Measurements from ENCODE around the gene KIAA0930.
"Not testable (repeated sequence)": the region's sequence is repeated elsewhere in the genome, so short reads cannot be mapped to it uniquely, and the experiment has no call there.

KIAA0930 gene

GRCh38 chr22:45240810-45241631 is at the start of gene KIAA0930:
TSS of gene KIAA0930 (minus strand) at chr22:45240894. CDS start at chr22:45240703, 191 bp downstream.
- DNase-seq: peak; percentile 75 to 81

GRCh38 chr22:45286854-45287551 is 46.3 kb upstream of the KIAA0930 start:
- no peak for DNase-seq

GRCh38 chr22:45285263-45286058 is 44.8 kb upstream of the KIAA0930 start:
- no peak for DNase-seq

GRCh38 chr22:45284705-45285262 is 44.1 kb upstream of the KIAA0930 start, which contains the start of gene UPK3A:
TSS of gene UPK3A (plus strand) at chr22:45284949. CDS start at chr22:45285014, 65 bp downstream.
- peak; percentile 52 to 57 for DNase-seq

- no peak for DNase-seq
These were observed 40.3 kb upstream of the KIAA0930 start for GRCh38 chr22:45281010-45281409.

- DNase-seq: no peak
These were observed 39.9 kb upstream of the KIAA0930 start for GRCh38 chr22:45280587-45280980.

- no peak for DNase-seq
These were observed 37.4 kb upstream of the KIAA0930 start for GRCh38 chr22:45278125-45278524.

GRCh38 chr22:45277720-45278119 is 37.0 kb upstream of the KIAA0930 start:
- not testable (repeated sequence) for DNase-seq

GRCh38 chr22:45276507-45277105 is 35.9 kb upstream of the KIAA0930 start:
- DNase-seq: no peak

- no peak for DNase-seq
These were observed 32.9 kb upstream of the KIAA0930 start for GRCh38 chr22:45273452-45274075.

- DNase-seq: no peak
These were observed 31.8 kb upstream of the KIAA0930 start for GRCh38 chr22:45272498-45272897.

GRCh38 chr22:45271667-45272201 is 31.0 kb upstream of the KIAA0930 start:
- no peak for DNase-seq

- no peak for DNase-seq
These were observed 29.7 kb upstream of the KIAA0930 start for GRCh38 chr22:45270095-45271020.

- DNase-seq: peak; percentile 86 to 87
These were observed 28.5 kb upstream of the KIAA0930 start for GRCh38 chr22:45268958-45269844.

- peak; percentile 28 to 36 for DNase-seq
These were observed 27.7 kb upstream of the KIAA0930 start for GRCh38 chr22:45268167-45268957.

GRCh38 chr22:45265535-45265934 is 24.8 kb upstream of the KIAA0930 start:
- DNase-seq: no peak

GRCh38 chr22:45263463-45264269 is 23.0 kb upstream of the KIAA0930 start:
- DNase-seq: no peak

All from activated CD4-positive, alpha-beta T cell treated with anti-CD3 and anti-CD28 coated beads for 4 hours (primary cell).